ENCODE results near the gene SLIT3.

The SLIT3 gene

DNA sequence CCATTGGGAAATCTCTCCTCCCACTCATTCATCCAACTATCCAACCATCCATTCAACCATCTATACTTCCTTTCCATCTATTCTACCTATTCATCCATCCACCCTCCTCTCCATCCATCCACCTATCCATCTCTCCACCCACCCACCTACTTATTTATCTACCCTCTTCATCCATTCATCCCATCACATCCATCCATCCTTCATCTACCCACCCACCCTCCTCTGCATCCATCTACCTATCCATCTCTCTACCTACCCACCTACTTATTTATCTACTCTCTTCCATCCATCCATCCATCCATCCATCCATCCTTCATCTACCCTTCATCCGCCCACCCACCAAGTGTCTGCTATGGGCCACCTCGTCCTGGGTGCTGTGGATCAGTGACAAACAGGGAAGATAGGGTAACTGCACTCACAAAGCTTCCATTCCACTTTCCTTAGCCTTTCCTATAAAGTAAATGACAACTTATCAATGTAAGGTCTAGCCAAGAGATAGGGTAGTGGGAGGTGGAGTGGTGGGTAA, 625.0 kb downstream of the SLIT3 start:
- DNase-seq, result no peak

- no peak for DNase-seq
Measured at GRCh38 chr5:168674893-168675482, 626.0 kb downstream of the SLIT3 start.

DNA sequence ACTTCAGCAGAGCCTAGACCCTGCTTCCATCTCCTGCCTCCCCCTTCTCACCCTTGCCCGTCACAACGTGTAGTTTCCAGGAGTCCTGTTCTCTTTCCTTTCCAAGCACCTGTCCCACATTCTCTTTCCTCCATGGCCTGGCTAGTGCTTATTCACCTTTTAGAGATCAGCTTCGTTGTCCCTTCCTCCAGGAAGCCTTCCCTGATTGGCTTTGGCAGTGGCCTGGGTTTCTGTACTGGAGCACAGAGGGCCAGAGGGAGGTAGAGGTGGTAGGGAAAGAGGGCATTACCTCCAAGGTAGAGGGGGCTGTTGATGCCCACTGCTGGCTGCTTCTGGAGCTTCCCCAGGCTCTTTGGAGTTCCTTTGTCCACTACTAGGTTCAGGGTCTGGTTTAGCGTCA, 628.1 kb downstream of the SLIT3 start:
- no peak for DNase-seq

DNA sequence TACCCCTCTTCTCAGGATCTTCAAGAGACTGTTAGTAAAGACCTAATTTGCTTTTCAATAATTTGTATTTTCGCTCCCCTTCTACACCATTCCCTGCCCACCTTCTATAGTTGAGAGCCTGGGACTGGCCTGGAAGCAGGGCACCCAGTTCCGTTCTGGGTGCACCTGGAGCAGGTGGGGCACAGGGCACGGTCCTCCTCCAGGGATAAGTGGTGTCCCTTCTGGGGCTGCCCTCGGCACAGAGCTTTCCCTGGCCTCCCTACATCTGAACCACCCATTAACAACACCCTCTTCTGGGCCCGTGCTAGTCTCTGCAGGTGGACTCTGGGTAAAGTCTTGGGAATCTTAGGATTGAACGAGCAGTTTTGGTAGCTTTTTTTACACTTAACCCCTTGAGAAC, 628.9 kb downstream of the SLIT3 start:
- no peak for DNase-seq

DNA sequence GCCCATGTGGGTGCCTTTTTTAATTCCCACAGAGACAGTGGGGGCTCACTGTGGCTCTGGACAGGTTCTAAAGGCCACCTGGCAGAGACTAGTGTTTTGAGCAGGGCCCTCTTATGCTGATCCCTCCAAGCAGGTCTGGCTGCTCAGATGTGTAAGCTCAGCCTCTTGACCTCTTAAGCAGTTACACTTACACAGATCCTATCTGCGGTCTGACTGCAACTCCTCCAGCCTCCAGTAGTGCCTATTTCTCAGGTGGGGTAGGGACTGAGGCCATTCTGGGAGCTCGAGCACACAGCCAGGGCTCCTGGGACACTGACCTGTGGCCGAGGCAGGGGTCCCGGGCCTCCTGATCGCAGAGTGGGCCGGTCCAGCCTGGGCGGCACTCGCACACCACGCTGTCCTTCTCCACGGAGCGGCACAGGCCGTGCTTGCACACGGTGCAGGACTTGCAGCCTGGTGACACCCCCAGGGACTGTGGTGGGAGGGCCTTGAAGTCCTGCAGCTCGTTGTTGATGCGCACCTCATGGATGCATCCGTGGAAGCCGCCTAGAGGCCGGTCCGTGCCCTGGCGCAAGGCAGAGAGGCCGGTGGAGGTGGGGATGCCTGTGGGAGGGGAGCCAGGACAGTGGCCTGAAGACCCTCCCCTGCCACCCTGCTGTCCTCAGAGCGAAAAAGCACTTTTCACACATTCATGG, 629.9 kb downstream of the SLIT3 start:
- no peak for DNase-seq

DNA sequence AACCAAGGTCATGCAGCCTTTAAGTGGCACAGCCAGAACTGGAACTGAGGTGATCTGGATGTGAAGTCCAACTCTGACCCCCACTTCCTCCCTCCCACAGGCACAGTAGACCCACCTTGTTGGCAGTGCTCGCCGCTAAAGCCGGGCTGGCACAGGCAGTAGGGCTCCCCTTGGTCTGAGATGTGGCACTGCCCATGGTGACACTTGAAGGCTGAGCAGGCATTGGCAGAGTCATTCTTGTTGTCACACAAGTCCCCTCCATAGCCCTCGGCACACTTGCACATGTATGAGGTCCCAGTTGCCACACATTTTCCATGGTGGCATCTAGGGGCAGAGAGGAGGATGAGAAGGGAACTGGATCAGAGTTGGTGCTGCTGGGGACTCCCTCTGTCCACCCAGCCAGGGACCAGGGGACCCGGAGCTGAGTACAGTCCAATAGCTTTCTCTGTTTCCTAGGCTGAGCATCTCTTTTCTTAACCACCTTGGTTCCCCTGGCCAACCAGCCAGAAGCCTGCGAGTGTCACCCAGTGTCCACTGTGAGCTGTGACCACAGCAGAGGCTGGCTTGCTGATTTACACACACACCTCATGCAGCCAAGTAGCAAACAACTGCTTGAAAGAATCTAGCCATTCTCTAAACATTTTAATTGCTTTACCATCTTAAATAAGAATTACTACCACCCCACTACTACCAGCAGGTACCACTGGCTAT, 631.1 kb downstream of the SLIT3 start:
- DNase-seq, result no peak

DNA sequence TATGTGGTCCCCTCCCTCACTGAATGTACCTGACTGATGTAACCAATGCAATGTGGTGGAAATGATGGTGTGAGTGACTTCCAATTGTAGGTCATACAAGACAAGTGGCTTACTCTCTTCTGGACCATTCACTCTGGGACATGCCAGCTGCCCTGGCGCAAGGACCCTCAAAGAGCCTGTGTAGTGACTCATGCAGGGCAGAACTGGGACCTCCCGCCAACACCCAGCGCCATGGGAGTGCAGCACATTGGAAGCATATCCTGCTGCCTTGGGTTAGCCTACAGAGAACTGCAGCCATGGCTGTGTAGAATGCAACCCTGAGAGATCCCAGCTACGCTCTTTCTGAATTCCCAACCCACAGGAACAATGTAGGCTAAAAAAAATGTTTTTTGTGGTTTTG, 631.8 kb downstream of the SLIT3 start:
- no peak for DNase-seq

GRCh38 chr5:168668078-168668477, 632.9 kb downstream of the SLIT3 start:
- no peak for DNase-seq

DNA sequence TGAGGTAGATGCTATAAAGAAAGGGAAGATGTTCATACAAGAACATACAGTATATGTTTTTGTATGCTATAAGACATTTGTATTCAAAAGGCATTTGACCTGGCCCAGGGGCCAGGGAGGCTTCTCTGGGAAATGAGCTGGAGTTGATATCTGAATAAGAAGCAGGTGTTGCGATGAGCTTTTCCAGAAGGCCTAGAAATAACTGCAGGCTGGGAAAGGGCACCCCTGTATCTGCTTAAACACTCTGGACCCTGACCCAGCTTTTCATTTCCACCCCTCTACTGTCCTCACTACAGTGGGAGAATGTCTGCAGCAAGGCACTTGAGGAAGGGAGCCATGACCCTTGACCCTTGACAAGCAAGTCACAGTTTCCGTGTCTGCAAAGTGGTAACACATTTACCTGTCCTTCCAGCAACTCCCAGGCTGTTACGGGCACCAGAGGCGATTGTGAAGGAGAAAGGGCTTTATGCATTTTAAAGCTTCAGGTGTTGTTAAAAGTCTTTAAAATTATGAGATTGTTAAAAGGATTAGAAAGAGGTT, 633.6 kb downstream of the SLIT3 start:
- DNase-seq, result no peak

GRCh38 chr5:168666356-168666755, 634.6 kb downstream of the SLIT3 start:
- DNase-seq, result no peak

GRCh38 chr5:168663276-168664004, 637.5 kb downstream of the SLIT3 start:
- DNase-seq, result no peak

DNA sequence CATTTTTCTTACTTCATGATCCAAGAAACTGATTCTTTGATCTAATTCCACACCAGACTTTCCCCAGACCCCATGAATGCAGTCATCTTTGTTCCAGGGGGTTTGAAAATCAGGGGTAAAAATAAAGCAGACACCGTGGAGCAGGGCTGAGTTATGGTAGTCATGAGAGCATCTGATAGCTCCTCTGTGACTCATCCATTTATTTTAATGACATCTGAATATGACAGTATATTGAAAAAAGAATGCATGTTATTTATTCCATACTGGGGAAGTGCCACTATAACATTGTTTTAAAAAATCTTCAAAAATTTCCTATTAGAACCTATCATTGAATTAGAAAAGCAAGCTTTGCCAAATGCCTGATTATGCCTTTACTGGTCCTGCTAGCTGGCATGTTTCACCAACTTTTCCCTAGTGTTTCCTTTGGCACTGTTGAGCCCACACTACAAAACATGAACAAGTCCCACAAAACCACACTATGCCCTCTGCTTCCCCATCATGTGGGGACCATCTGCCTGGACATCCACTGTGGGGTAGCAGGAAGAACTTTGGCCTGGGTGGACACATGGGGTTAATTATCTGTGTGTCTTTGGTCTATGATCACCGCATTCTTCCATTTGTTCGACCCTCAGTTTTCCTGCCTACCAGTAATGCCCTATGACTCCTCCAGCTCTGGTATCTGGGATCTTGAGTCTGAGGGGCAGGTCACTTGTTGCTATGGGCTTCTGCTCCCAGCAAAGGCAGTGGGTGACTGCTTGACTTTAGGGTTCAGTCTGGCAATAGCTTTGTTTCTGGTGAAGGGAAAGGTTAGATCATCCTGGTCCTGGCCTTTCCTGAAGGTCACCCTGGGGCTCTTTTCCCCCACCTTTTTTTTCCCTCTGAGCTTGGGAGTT, 639.1 kb downstream of the SLIT3 start:
- no peak for DNase-seq

DNA sequence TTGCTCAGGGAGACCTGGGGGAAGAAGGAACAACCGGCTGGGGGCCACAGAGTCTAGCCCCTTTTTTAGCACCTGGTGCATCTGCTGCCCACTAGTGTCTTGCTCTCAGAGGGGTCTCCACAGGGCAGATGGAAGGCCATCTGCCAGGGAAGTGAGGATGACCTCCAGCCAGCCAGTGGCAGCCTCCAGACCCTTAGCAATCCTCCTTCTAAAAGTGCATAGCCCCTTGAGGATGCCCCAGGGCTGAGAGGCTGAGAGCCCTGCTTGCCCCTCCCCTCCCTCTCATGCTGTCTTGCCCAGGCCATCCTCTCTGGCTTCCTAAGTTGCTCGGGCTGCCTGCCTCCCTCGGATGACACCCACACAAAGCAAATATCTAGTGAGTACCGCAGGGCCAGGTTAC, 640.2 kb downstream of the SLIT3 start:
- no peak for DNase-seq

DNA sequence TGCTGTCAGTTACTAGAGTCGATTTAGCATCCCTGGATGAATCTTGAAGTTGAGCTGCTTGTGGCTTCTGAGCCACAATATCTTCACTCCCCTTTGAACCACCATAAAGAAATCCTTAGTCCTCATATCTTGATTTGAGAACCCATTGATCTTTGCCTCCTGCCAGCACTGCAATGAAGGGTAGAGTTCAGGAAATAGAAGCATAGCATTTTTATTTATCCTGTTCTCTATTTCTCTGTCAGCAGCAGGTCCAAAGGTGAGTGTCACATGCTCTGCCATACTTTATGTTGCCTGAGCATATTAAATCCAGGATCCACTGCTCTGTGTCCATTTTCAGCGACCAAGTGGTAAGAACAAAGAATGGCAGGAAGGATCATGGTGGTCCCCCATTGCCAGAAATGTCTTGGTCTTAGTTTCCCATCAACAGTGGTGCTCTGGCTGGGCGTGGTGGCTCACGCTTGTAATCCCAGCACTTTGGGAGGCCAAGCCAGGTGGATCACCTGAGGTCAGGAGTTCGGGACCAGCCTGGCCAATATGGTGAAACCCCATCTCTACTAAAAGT, 641.6 kb downstream of the SLIT3 start:
- no peak for DNase-seq

DNA sequence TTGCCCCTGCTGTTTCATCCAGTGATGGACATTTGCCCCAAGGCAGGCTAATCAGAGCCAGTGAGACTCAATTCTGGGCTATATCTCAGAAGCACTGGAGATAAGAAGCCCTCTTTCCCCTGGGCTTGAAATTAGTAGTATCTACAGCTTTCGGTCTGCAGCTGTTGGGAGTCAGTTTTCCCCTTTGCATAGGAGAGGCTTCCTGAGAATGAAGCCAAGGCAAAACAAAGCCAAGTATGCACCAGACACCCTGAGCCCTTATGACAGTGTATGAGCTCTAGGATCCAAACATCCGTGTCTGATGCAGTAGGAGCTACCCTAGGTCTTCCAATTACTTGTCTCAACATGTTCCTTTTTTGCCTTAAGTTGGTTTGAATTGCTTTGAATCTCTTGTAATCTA, 642.5 kb downstream of the SLIT3 start:
- no peak for DNase-seq

- DNase-seq, result no peak
Measured at GRCh38 chr5:168656633-168657032, 644.3 kb downstream of the SLIT3 start.

- no peak for DNase-seq
Measured at GRCh38 chr5:168655316-168655715, 645.6 kb downstream of the SLIT3 start.

- DNase-seq, result no peak
Measured at GRCh38 chr5:168654211-168654721, 646.7 kb downstream of the SLIT3 start.

DNA sequence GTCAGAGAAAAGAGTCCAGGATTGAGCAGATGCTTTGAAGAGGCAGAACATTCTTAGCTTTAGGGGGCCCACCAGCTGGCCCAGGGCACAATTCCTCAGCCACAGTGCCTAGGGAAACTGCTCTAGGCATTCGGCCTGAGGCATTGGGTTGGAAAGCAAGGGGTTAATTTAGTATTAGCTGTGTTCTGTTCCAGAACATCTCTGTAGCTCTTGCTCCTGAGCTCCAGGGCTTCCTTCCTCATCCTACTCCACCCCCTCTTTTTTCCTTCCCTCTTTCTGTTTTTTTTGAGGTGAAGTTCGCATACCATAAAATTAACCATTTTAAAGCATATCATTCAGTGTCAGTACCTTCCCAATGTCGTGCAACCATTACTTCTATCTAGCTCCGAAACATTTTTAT, 647.3 kb downstream of the SLIT3 start:
- DNase-seq, result no peak

DNA sequence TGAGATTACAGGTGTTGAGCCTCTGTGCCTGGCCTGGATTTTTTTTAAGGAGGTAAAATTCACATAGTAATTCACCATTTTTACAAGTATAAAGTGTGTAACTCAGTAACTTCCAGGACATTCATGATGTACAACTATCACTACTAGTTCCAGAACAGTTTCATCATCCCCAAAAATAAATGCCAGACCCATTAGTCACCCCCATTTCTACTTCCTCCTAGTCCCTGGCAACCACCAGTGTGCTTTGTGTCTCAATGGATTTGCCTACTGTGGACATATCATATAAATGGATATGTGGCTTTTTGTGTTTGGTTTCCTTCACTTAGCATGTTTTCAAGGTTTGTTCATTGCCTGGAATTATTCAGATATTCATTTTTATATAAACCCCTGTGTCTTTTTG, 649.3 kb downstream of the SLIT3 start:
- DNase-seq, result no peak

DNA sequence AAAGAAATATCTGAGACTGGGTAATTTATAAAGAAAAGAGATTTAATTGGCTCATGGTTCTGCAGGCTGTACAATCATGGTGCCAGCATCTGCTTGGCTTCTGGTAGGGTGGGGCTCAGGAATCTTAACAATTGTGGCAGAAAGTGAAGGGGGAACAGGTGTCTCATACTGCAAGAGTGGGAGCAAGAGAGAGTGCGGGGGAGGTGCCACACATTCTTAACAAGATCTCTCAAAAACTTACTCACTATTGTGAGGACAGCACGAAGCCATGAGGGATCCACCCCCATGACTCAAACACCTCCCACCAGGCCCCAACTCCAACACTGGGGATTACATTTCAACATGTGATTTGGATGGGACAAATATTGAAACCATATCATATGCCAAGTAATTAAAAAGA, 651.6 kb downstream of the SLIT3 start:
- no peak for DNase-seq

DNA sequence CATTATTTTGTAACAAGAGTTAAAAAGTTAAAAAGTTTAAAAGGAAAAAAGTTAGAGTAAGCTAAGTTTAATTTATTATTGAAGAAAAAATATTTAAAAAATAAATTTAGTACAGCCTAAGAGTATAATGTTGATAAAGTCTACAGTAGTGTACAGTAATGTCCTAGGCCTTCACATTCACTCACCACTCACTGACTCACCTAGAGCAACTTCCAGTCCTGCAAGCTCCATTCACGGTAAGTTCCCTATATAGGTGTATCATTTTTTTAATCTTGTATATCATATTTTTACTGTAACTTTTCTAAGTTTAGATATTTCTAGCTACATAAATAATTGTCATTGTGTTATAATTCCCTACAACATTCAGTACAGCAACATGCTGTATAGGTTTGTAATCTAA, 652.4 kb downstream of the SLIT3 start:
- no peak for DNase-seq
